Measurements from ENCODE around the gene GPR63. TPM values are rescaled to one million over a fixed set of nuclear protein-coding genes. Genes with fewer than 3 reads are reported as not detected.

Gene GPR63
- total RNA-seq, 1 experiment from 2014 or later: 5.9 TPM

DNA sequence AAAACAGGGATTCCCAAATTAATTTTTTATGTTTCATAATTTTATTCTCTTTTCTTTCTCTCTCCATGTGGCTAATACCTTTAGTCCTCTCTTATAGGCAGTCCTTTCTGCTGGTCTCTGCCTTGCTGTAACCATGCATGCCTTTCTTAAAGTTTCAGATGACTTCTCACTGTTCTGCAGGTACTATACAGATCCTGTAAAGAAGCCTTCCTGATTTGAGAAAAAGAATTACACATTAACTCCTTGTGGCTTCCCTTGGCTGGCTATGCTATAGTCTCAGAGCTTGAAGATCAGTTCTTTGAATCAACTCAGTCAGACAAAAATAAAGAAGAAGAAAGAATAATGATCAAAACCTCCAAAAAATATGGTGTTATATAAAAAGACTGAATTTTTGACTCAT, 7.3 kb upstream of the GPR63 start:
- Histone ChIP-seq H4K91ac (ENCODE audit: insufficient read length, low read depth, low read length) (no peak overlapping the region), H2BK120ac (ENCODE audit: low read depth, low read length, poor library complexity, severe bottlenecking) (no peak overlapping the region), H3K23me2 (ENCODE audit: insufficient read length, low read depth, low read length, poor library complexity, severe bottlenecking) (no peaks in the 10 kb centered on the region), H2BK20ac (ENCODE audit: low read depth, low read length, poor library complexity, severe bottlenecking) (no peak overlapping the region), H3K56ac (ENCODE audit: insufficient read length, low read depth, low read length) (no peak overlapping the region), H3K27ac (ENCODE audit: insufficient read length, low read depth, low read length) (no peak overlapping the region), H3K4me2 (ENCODE audit: insufficient read depth, insufficient read length, low read length) (no peak overlapping the region), H2BK5ac (ENCODE audit: insufficient read length, low read length) (no peak overlapping the region), H4K20me1 (ENCODE audit: control insufficient read depth, insufficient read depth, insufficient read length) (no peaks in the 10 kb centered on the region), H2AFZ (ENCODE audit: low read length) (no peak overlapping the region), H3K79me2 (ENCODE audit: insufficient read depth, low read length) (no peaks in the 10 kb centered on the region), H3K4me1 (ENCODE audit: insufficient read depth, low read length) (no peaks in the 10 kb centered on the region), H3K27me3 (ENCODE audit: insufficient read depth, low read length) (no peaks in the 10 kb centered on the region), H2BK12ac (ENCODE audit: insufficient read length, low read depth, low read length) (no peak overlapping the region), H3K9ac (ENCODE audit: extremely low read depth, insufficient read length, low read length) (no peak overlapping the region), H4K5ac (ENCODE audit: insufficient read length, low read depth, low read length) (no peak overlapping the region), H4K8ac (replicated peaks; ENCODE audit: insufficient read length, low read depth, low read length) (no peak overlapping the region), H2AK5ac (ENCODE audit: insufficient read length, low read length) (no peak overlapping the region), H3K18ac (ENCODE audit: insufficient read length, low read depth, low read length) (no peak overlapping the region), H3K4ac (ENCODE audit: low read depth, low read length) (no peak overlapping the region), H3T11ph (ENCODE audit: low read length) (no peak overlapping the region), H3K14ac (ENCODE audit: insufficient read depth, low read length) (no peak overlapping the region), H3K9me3 (ENCODE audit: control insufficient read depth, low read depth, low read length) (no peaks in the 10 kb centered on the region), H3K23ac (ENCODE audit: insufficient read length, low read depth, low read length) (no peak overlapping the region), H3K79me1 (ENCODE audit: insufficient read depth, low read depth, low read length, poor library complexity, severe bottlenecking) (no peaks in the 10 kb centered on the region), H2BK15ac (ENCODE audit: low read depth, low read length) (no peak overlapping the region)
- Mint-ChIP-seq H3K4me3 (no peak overlapping the region), H3K9me3 (peaks cover 8 to 14% of the 10 kb centered on the region in 2 experiments; a peak in 4 of 5 replicates), H3K27me3 (ENCODE audit: low read depth) (peaks cover 2% of the 10 kb centered on the region; the same call in 1 of the 2 replicates), H3K27ac (no peak overlapping the region), H3K4me1 (no peaks in the 10 kb centered on the region), H3K36me3 (ENCODE audit: insufficient read depth in 1 of 3, low read depth in 3 of 3) (no peaks in the 10 kb centered on the region)
- no peak for DNase-seq
- TF ChIP-seq, protein P1, sequence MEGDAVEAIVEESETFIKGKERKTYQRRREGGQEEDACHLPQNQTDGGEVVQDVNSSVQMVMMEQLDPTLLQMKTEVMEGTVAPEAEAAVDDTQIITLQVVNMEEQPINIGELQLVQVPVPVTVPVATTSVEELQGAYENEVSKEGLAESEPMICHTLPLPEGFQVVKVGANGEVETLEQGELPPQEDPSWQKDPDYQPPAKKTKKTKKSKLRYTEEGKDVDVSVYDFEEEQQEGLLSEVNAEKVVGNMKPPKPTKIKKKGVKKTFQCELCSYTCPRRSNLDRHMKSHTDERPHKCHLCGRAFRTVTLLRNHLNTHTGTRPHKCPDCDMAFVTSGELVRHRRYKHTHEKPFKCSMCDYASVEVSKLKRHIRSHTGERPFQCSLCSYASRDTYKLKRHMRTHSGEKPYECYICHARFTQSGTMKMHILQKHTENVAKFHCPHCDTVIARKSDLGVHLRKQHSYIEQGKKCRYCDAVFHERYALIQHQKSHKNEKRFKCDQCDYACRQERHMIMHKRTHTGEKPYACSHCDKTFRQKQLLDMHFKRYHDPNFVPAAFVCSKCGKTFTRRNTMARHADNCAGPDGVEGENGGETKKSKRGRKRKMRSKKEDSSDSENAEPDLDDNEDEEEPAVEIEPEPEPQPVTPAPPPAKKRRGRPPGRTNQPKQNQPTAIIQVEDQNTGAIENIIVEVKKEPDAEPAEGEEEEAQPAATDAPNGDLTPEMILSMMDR (conservative IDR thresholded peaks at IDR 0.05): no peak
